Gastrocnemius medialis (tissue), 4 donors: ENCODE data around the gene ZFR.

Source experiments
- POLR2A ChIP-seq, 2 donors: fragments of 450-650 bp; IDR thresholded peaks; one replicate each; pipeline ENCODE4 v1.6.1; 2017; ENCODE audit warnings: antibody characterized with exemption in 2 of 2, mild to moderate bottlenecking in 2 of 2, moderate library complexity in 2 of 2
- TF ChIP-seq, protein P1 (sequence below), 5 experiments: fragments of 450-650 bp in 3 of 5; fragments of 200-600 bp in 2 of 5; sonication (generic) in 2 of 5; IDR thresholded peaks in 4 of 5; conservative IDR thresholded peaks in 1 of 5; 1 replicate in 4 of 5; 2 replicates in 1 of 5; pipeline ENCODE4 v1.5.1; 2016 to 2019; ENCODE audit warnings: antibody characterized with exemption in 5 of 5, mild to moderate bottlenecking in 3 of 5, moderate library complexity in 3 of 5

DNA sequence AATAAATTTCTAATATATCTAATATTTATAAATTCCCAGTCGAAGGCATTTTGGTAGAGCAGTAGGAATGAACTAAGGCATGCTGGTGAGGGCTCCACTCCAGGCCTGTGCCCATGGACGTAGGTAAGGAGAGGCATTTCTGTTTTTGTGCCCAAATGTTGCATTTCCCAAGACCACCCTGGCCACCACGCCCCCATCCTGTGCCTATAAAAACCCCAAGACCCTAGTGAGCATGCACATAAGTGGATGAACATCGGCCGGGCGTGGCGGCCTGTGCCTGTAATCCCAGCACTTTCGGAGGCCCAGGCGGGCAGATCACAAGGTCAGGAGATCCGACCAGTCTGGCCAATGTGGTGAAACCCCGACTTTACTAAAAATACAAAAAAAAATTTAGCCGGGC is 121.7 kb downstream of the ZFR start:
- no peak for TF ChIP-seq POLR2A (IDR thresholded peaks at IDR 0.05)
- TF ChIP-seq, protein P1, sequence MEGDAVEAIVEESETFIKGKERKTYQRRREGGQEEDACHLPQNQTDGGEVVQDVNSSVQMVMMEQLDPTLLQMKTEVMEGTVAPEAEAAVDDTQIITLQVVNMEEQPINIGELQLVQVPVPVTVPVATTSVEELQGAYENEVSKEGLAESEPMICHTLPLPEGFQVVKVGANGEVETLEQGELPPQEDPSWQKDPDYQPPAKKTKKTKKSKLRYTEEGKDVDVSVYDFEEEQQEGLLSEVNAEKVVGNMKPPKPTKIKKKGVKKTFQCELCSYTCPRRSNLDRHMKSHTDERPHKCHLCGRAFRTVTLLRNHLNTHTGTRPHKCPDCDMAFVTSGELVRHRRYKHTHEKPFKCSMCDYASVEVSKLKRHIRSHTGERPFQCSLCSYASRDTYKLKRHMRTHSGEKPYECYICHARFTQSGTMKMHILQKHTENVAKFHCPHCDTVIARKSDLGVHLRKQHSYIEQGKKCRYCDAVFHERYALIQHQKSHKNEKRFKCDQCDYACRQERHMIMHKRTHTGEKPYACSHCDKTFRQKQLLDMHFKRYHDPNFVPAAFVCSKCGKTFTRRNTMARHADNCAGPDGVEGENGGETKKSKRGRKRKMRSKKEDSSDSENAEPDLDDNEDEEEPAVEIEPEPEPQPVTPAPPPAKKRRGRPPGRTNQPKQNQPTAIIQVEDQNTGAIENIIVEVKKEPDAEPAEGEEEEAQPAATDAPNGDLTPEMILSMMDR (IDR thresholded peaks at IDR 0.05 in 4 of 5, conservative IDR thresholded peaks at IDR 0.05 in 1 of 5): no peak
